Esophagus muscularis mucosa (tissue), 4 donors: ENCODE measurements around the gene ARTN. TPM values are rescaled to one million over a fixed set of nuclear protein-coding genes. Genes with fewer than 3 reads are reported as not detected.
A peak's percentile ranks its signal among the peaks of the same experiment; 100 is the strongest.

Source experiments
- DNase-seq: peaks from one replicate; pipeline ENCODE4 v3.0.0-alpha.2; 2017; ENCODE audit errors: extremely low spot score
- H3K27ac ChIP-seq, 4 donors: fragments of 200-600 bp; sonication (generic); replicated peaks in 1 of 4; 1 replicate in 3 of 4; 2 replicates in 1 of 4; pipeline ENCODE4 v1.5.1; 2016 to 2019; ENCODE audit warnings: mild to moderate bottlenecking in 1 of 4
- H3K27me3 ChIP-seq, 4 donors: fragments of 200-600 bp; sonication (generic); one replicate each; pipeline versions ENCODE4 v1.5.1 to v1.6.0; 2016 to 2019
- H3K36me3 ChIP-seq, 4 donors: fragments of 200-600 bp; sonication (generic); one replicate each; pipeline ENCODE4 v1.5.1; 2016 to 2019
- H3K4me1 ChIP-seq, 4 donors: fragments of 200-600 bp; sonication (generic); one replicate each; pipeline ENCODE4 v1.5.1; 2016 to 2019
- H3K4me3 ChIP-seq, 4 donors: fragments of 200-600 bp; sonication (generic); 1 replicate in 2 of 4; 2 replicates in 2 of 4; pipeline ENCODE4 v1.5.1; 2016 to 2019; ENCODE audit warnings: mild to moderate bottlenecking in 4 of 4, moderate library complexity in 1 of 4
- H3K9me3 ChIP-seq, 4 donors: fragments of 200-600 bp; sonication (generic); 1 replicate in 3 of 4; 2 replicates in 1 of 4; pipeline ENCODE4 v1.5.1; 2016 to 2019
- CTCF ChIP-seq, 3 experiments: fragments of 200-600 bp in 2 of 3; fragments of 450-650 bp in 1 of 3; sonication (generic) in 2 of 3; IDR thresholded peaks; one replicate each; pipeline ENCODE4 v1.5.1; 2017 to 2019; ENCODE audit warnings: antibody characterized with exemption in 3 of 3, mild to moderate bottlenecking in 2 of 3, moderate library complexity in 1 of 3
- EP300 ChIP-seq: sonication (generic); formaldehyde crosslinking; IDR thresholded peaks from one replicate; pipeline ENCODE4 v1.6.1; 2017; ENCODE audit warnings: antibody characterized with exemption
- POLR2A ChIP-seq: fragments of 450-650 bp; IDR thresholded peaks from one replicate; pipeline ENCODE4 v1.6.1; 2017; ENCODE audit warnings: antibody characterized with exemption, moderate library complexity, mild to moderate bottlenecking, low read depth
- POLR2AphosphoS5 ChIP-seq, 2 donors: sonication (generic); formaldehyde crosslinking; IDR thresholded peaks; one replicate each; pipeline ENCODE4 v1.6.1; 2017; ENCODE audit warnings: antibody characterized with exemption in 2 of 2
- WGBS: methylation state at CpG from one replicate; pipeline ENCODE4 v1.1.5; 2018; 5-methylcytosine and 5-hydroxymethylcytosine counted together
- intact Hi-C: fragments of 100-400 bp; cut with DNase I; formaldehyde crosslinking; loops from one replicate; pipeline ENCODE4 v1.15.1; 2023
- total RNA-seq, 4 donors: library from RNA; depleted of rRNA; stranded (reverse); fragments of >200 nt; gene quantifications; one replicate each; pipeline versions ENCODE4 v1.1.0 to v1.2.1, GENCODE V29; 2016

The ARTN gene
- total RNA-seq, 4 donors from 2014 or later, result 0.39 to 1.1 (median 0.42) TPM; not detected in 1

DNA sequence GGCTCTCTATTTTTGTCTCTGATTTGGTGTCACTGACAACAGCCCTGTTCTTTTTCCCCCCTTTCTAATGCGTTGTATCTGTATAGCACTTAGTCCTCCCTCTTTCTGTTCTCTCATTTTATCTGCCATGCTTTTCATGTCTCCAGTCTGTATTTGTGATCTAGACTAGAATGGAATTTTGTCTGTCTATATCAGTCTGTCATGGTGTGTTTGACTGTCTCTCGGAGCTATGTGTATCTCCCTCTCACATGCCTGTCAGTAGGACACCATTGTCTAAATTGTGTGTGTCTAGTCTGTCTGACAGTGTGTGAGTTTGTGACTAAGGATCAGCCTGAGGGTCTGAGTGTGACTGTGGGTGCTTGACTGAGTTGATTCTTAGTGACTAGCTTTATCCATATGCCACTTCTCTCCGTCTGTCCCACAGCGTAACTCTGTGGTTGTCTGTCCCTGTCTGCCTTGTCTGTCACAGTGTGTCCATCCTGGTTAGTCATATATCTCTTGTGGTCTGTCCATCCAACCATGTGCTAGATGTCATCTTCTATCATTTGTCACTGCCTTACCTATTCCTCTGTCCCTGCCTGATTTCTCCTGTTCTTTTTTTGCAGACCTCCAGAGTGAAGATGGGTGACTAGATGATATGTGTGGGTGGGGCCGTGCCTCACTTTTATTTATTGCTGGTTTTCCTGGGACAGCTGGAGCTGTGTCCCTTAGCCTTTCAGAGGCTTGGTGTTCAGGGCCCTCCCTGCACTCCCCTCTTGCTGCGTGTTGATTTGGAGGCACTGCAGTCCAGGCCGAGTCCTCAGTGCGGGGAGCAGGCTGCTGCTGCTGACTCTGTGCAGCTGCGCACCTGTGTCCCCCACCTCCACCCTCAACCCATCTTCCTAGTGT lies 44.0 kb downstream of the ARTN start:
- 88% methylated on average over 9 of the region's 9 CpGs for WGBS
- DNase-seq, result no peak
- Histone ChIP-seq H3K9me3 (no peaks in the 10 kb centered on the region), H3K4me1 (peaks cover 50 to 71% (median 60%) of the 10 kb centered on the region in 4 donors), H3K36me3 (peaks cover 13 to 40% (median 33%) of the 10 kb centered on the region in 4 donors), H3K27ac (peak overlapping the region in 1 of 4 donors; percentile 51), H3K4me3 (no peak overlapping the region), H3K27me3 (no peaks in the 10 kb centered on the region)
- intact Hi-C loops, result no loop called here
- no peak for TF ChIP-seq CTCF (IDR thresholded peaks at IDR 0.05)
- no peak for TF ChIP-seq EP300

DNA sequence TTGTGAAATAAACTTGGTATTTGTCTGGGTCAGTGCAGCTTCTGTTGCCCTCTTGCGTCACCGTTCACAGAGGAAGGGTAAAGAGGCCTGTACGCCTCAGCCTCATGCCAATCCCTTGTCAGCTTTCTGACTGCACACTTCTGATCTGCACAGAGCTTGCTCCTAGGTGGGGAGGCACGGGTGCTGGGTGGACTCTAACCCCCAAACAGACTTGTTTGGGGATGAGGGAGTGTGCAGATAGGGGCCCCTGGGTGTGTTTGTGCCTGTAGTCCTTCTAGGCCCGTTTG lies 44.6 kb downstream of the ARTN start:
- peaks cover 50 to 71% (median 60%) of the 10 kb centered on the region in 4 donors for H3K4me1 ChIP-seq
- no peak for TF ChIP-seq EP300
- TF ChIP-seq POLR2A, result no peak
- TF ChIP-seq POLR2AphosphoS5 (IDR thresholded peaks at IDR 0.05), result no peak
- TF ChIP-seq CTCF (IDR thresholded peaks at IDR 0.05), result no peak

DNA sequence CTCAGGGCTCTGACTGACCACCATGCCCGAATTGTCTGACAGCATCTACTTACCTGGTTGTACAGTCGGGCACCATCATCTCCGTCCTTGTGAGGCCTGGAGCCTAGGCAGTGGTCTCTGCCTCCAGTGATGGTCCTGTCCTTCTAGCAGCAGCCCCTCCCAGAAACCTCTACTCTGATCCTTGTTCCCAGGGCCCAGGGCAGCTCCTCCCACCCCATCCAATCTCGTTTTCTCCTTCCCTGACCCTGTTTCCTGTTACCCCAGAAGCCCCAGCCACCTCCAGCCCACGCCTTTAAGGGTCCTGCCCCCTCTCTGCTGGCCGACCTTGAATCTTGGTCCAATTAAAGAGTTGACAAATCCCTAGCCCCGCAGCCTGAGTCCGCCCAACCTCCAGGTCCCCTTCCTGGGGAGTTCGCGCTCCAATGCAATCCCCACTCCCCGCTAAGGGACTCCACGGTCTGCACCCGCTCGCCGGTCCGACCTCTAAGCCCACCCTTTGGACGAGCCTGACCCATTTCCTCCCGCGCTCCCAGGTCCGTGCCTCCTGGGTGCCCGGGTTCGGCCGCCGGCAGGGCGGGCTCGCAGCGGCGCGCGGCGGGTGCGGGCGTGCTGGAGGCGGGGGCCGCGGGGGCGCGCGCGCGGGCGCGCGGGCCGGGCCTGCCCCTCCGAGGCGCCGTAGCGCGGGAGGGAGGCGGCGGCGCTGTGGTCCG lies 45.1 kb downstream of the ARTN start, which contains the start of gene B4GALT2:
Gene B4GALT2, plus strand, starts transcription at position 660 of the 710 bp plus-strand sequence. CDS start 1,951 bp downstream, outside the sequence.
- intact Hi-C loops, result no loop called here
- no peaks in the 10 kb centered on the region for H3K9me3 ChIP-seq
- TF ChIP-seq POLR2A (no peak), CTCF (IDR thresholded peaks at IDR 0.05) (no peak), POLR2AphosphoS5 (IDR thresholded peaks at IDR 0.05) (no peak), EP300 (no peak)
- WGBS, result 10% methylated on average over 20 of the region's 54 CpGs
- H3K4me1 ChIP-seq, result peaks cover 47 to 69% (median 59%) of the 10 kb centered on the region in 4 donors
- peak within 1 kb of the TSS; percentile 72 to 89 (median 83) for H3K4me3 ChIP-seq
- H3K27me3 ChIP-seq, result no peaks in the 10 kb centered on the region
- DNase-seq, result no peak
- peaks cover 13 to 37% (median 28%) of the 10 kb centered on the region in 4 donors for H3K36me3 ChIP-seq
- peak within 1 kb of the TSS; percentile 57 to 75 (median 63) for H3K27ac ChIP-seq

More for the DNA sequence above, 44.6 kb downstream of the ARTN start:
- no peak for DNase-seq
- Histone ChIP-seq H3K27me3 (no peaks in the 10 kb centered on the region), H3K27ac (peak overlapping the region in 3 of 4 donors; percentile 28 to 51 (median 50)), H3K36me3 (peaks cover 13 to 37% (median 28%) of the 10 kb centered on the region in 4 donors), H3K9me3 (no peaks in the 10 kb centered on the region), H3K4me3 (peak overlapping the region in 3 of 4 donors; percentile 57 to 89 (median 77))
- WGBS, result 38% methylated on average over 4 of the region's 5 CpGs
- intact Hi-C loops, result no loop called here

DNA sequence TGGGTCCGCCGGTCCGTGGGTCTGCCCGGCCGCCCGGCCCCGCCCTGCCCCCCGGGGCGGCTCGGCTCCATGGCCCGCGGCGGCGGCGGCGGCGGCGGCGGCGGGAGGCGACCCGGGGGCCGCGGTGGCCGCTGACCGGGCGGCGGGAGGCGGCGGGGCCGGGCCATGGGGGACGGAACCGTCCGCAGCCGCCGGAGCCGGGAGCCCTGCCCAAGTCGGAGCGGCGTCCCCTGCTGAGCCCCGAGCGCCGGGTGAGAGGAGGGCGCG lies 45.6 kb downstream of the ARTN start:
- Histone ChIP-seq H3K9me3 (no peaks in the 10 kb centered on the region), H3K36me3 (peaks cover 13 to 37% (median 30%) of the 10 kb centered on the region in 4 donors), H3K4me1 (peaks cover 43 to 64% (median 54%) of the 10 kb centered on the region in 4 donors), H3K4me3 (peak overlapping the region; percentile 72 to 89 (median 83)), H3K27me3 (no peaks in the 10 kb centered on the region), H3K27ac (peak overlapping the region; percentile 57 to 75 (median 63))
- WGBS, result no CpG with 5 or more reads among the region's 45 CpGs
- no peak for DNase-seq
- intact Hi-C loops, result no loop called here
- TF ChIP-seq EP300, result no peak
- TF ChIP-seq CTCF (IDR thresholded peaks at IDR 0.05), result no peak
- TF ChIP-seq POLR2AphosphoS5 (IDR thresholded peaks at IDR 0.05), result no peak
- no peak for TF ChIP-seq POLR2A
